ENCODE data around the gene MIA3. TPM values are rescaled to one million over a fixed set of nuclear protein-coding genes. Genes with fewer than 3 reads are reported as not detected.

MIA3 gene
- total RNA-seq, 1 donor = 68.8 TPM

- H3K36me3 ChIP-seq (ENCODE audit: insufficient read depth, low read length) = peaks cover 24% of the 10 kb centered on the region
- H3K4me1 ChIP-seq (ENCODE audit: insufficient read depth, low read length) = no peaks in the 10 kb centered on the region
- H3K79me2 ChIP-seq (ENCODE audit: insufficient read depth, low read length) = peaks cover 64% of the 10 kb centered on the region
- no peaks in the 10 kb centered on the region for H3K9me3 ChIP-seq (ENCODE audit: low read depth, low read length)
- H2AFZ ChIP-seq (ENCODE audit: low read length) = no peak overlapping the region
- no peak for TF ChIP-seq CTCF (IDR thresholded peaks at IDR 0.05; ENCODE audit: extremely low read depth, low read depth, low read length)
- H3K27me3 ChIP-seq (ENCODE audit: insufficient read depth, low read length) = no peaks in the 10 kb centered on the region
- H3K27ac ChIP-seq (ENCODE audit: low read depth, low read length) = peak overlapping the region; percentile 17
- H3K4me2 ChIP-seq (ENCODE audit: insufficient read depth, low read length) = no peak overlapping the region
- H3K4me3 ChIP-seq (ENCODE audit: insufficient read depth, low read length) = no peak overlapping the region
- no peaks in the 10 kb centered on the region for H4K20me1 ChIP-seq (ENCODE audit: insufficient read depth, low read length)
- peak; percentile 62 for DNase-seq (ENCODE audit: insufficient read length, low spot score, missing footprints)
Observed at GRCh38 chr1:222697826-222698225, 79.9 kb downstream of the MIA3 start.

- Histone ChIP-seq H3K79me2 (ENCODE audit: insufficient read depth, low read length) (peaks cover 76% of the 10 kb centered on the region), H3K36me3 (ENCODE audit: insufficient read depth, low read length) (peaks cover 24% of the 10 kb centered on the region), H3K27me3 (ENCODE audit: insufficient read depth, low read length) (no peaks in the 10 kb centered on the region), H3K4me2 (ENCODE audit: insufficient read depth, low read length) (no peak overlapping the region), H3K9me3 (ENCODE audit: low read depth, low read length) (no peaks in the 10 kb centered on the region), H3K4me3 (ENCODE audit: insufficient read depth, low read length) (no peak overlapping the region), H3K27ac (ENCODE audit: low read depth, low read length) (no peak overlapping the region), H3K4me1 (ENCODE audit: insufficient read depth, low read length) (no peaks in the 10 kb centered on the region), H2AFZ (ENCODE audit: low read length) (no peak overlapping the region), H4K20me1 (ENCODE audit: insufficient read depth, low read length) (peaks cover 3% of the 10 kb centered on the region)
- no peak for TF ChIP-seq CTCF (IDR thresholded peaks at IDR 0.05; ENCODE audit: extremely low read depth, low read depth, low read length)
- no peak for DNase-seq (ENCODE audit: insufficient read length, low spot score, missing footprints)
Observed at GRCh38 chr1:222702210-222702609, 84.3 kb downstream of the MIA3 start.

GRCh38 chr1:222704260-222704659, 86.4 kb downstream of the MIA3 start:
- Histone ChIP-seq H3K36me3 (ENCODE audit: insufficient read depth, low read length) (peaks cover 26% of the 10 kb centered on the region), H4K20me1 (ENCODE audit: insufficient read depth, low read length) (peaks cover 6% of the 10 kb centered on the region), H3K79me2 (ENCODE audit: insufficient read depth, low read length) (peaks cover 84% of the 10 kb centered on the region), H3K27me3 (ENCODE audit: insufficient read depth, low read length) (no peaks in the 10 kb centered on the region), H3K27ac (ENCODE audit: low read depth, low read length) (no peak overlapping the region), H3K4me1 (ENCODE audit: insufficient read depth, low read length) (no peaks in the 10 kb centered on the region), H2AFZ (ENCODE audit: low read length) (no peak overlapping the region), H3K4me3 (ENCODE audit: insufficient read depth, low read length) (no peak overlapping the region), H3K4me2 (ENCODE audit: insufficient read depth, low read length) (no peak overlapping the region), H3K9me3 (ENCODE audit: low read depth, low read length) (no peaks in the 10 kb centered on the region)
- TF ChIP-seq CTCF (IDR thresholded peaks at IDR 0.05; ENCODE audit: extremely low read depth, low read depth, low read length) = no peak
- DNase-seq (ENCODE audit: insufficient read length, low spot score, missing footprints) = no peak

GRCh38 chr1:222706815-222707214, 88.9 kb downstream of the MIA3 start:
- DNase-seq (ENCODE audit: insufficient read length, low spot score, missing footprints) = no peak
- H2AFZ ChIP-seq (ENCODE audit: low read length) = no peak overlapping the region
- no peak overlapping the region for H3K4me3 ChIP-seq (ENCODE audit: insufficient read depth, low read length)
- H3K4me1 ChIP-seq (ENCODE audit: insufficient read depth, low read length) = peaks cover 11% of the 10 kb centered on the region
- H3K4me2 ChIP-seq (ENCODE audit: insufficient read depth, low read length) = no peak overlapping the region
- no peak overlapping the region for H3K27ac ChIP-seq (ENCODE audit: low read depth, low read length)
- peak; percentile 6 for TF ChIP-seq CTCF (IDR thresholded peaks at IDR 0.05; ENCODE audit: extremely low read depth, low read depth, low read length)
- H3K27me3 ChIP-seq (ENCODE audit: insufficient read depth, low read length) = no peaks in the 10 kb centered on the region
- H3K36me3 ChIP-seq (ENCODE audit: insufficient read depth, low read length) = peaks cover 13% of the 10 kb centered on the region
- H4K20me1 ChIP-seq (ENCODE audit: insufficient read depth, low read length) = peaks cover 6% of the 10 kb centered on the region
- peaks cover 98% of the 10 kb centered on the region for H3K79me2 ChIP-seq (ENCODE audit: insufficient read depth, low read length)
- H3K9me3 ChIP-seq (ENCODE audit: low read depth, low read length) = no peaks in the 10 kb centered on the region
